Measurements from ENCODE around the gene LTBP1. TPM values are rescaled to one million over a fixed set of nuclear protein-coding genes. Genes with fewer than 3 reads are reported as not detected.

The LTBP1 gene
- total and polyA plus RNA-seq, 2 experiments from 2014 or later = 15.7 to 49.8 TPM

GRCh38 chr2:33342705-33343104, 396.0 kb downstream of the LTBP1 start:
- DNase-seq (ENCODE audit: low spot score) (no peak), ATAC-seq (no peak)
- Mint-ChIP-seq H3K27me3 (ENCODE audit: insufficient read depth, low read depth, poor library complexity) (no peaks in the 10 kb centered on the region), H3K9me3 (no peaks in the 10 kb centered on the region), H3K4me3 (no peak overlapping the region), H3K36me3 (ENCODE audit: low read depth) (no peaks in the 10 kb centered on the region; the same call in 2 of the 3 replicates), H3K4me1 (no peaks in the 10 kb centered on the region), H3K27ac (no peak overlapping the region; the same call in 1 of the 2 replicates)
- Histone ChIP-seq H4K20me1 (replicated peaks; ENCODE audit: insufficient read depth) (no peaks in the 10 kb centered on the region), H3K27me3 (ENCODE audit: insufficient read depth) (no peaks in the 10 kb centered on the region), H2AFZ (no peak overlapping the region), H3K79me2 (replicated peaks; ENCODE audit: insufficient read depth) (no peaks in the 10 kb centered on the region), H3K27ac (ENCODE audit: low read depth) (no peak overlapping the region), H3K4me3 (no peak overlapping the region), H3K36me3 (ENCODE audit: insufficient read depth) (no peaks in the 10 kb centered on the region), H3F3A (replicated peaks; ENCODE audit: low read depth) (no peaks in the 10 kb centered on the region), H3K4me2 (no peak overlapping the region), H3K9me2 (ENCODE audit: insufficient read depth) (no peaks in the 10 kb centered on the region), H3K4me1 (ENCODE audit: insufficient read depth) (no peaks in the 10 kb centered on the region)
- TF ChIP-seq POLR2AphosphoS5 (IDR thresholded peaks at IDR 0.05; ENCODE audit: low read depth) (no peak), JUNB (IDR thresholded peaks at IDR 0.05; ENCODE audit: unreplicated experiment) (no peak), ZNF462 (CRISPR knock-in tag; IDR thresholded peaks at IDR 0.05) (no peak), NANOG (IDR thresholded peaks at IDR 0.05; ENCODE audit: borderline replicate concordance) (no peak), ZNF331 (CRISPR knock-in tag; IDR thresholded peaks at IDR 0.05; ENCODE audit: low read depth) (no peak), EZH2 (IDR thresholded peaks at IDR 0.05; ENCODE audit: low read depth, unreplicated experiment) (no peak), REST (IDR thresholded peaks at IDR 0.05; ENCODE audit: unreplicated experiment) (no peak), STAT1 (IDR thresholded peaks at IDR 0.05; ENCODE audit: unreplicated experiment) (no peak)
- TF ChIP-seq, protein P1, sequence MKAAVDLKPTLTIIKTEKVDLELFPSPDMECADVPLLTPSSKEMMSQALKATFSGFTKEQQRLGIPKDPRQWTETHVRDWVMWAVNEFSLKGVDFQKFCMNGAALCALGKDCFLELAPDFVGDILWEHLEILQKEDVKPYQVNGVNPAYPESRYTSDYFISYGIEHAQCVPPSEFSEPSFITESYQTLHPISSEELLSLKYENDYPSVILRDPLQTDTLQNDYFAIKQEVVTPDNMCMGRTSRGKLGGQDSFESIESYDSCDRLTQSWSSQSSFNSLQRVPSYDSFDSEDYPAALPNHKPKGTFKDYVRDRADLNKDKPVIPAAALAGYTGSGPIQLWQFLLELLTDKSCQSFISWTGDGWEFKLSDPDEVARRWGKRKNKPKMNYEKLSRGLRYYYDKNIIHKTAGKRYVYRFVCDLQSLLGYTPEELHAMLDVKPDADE (IDR thresholded peaks at IDR 0.05) = no peak

Measured in GM23338 (cell line).